ENCODE results near the gene XRRA1. TPM values are rescaled to one million over a fixed set of nuclear protein-coding genes. Genes with fewer than 3 reads are reported as not detected.
A peak's percentile ranks its signal among the peaks of the same experiment; 100 is the strongest.

XRRA1 gene
- total RNA-seq, 1 donor from 2014 or later = 11.4 TPM

GRCh38 chr11:74818283-74818946, 130.5 kb downstream of the XRRA1 start:
- intact Hi-C loops (cut with DNase I) = no loop called here

GRCh38 chr11:74816664-74817063, 132.2 kb downstream of the XRRA1 start:
- no peak overlapping the region for H3K4me3 ChIP-seq
- DNase-seq (ENCODE audit: low spot score in 2 of 2) = no peak
- TF ChIP-seq CTCF (IDR thresholded peaks at IDR 0.05) = no peak
- intact Hi-C loops (cut with DNase I) = no loop called here
- H3K36me3 ChIP-seq = no peaks in the 10 kb centered on the region
- H3K9me3 ChIP-seq = no peaks in the 10 kb centered on the region
- H3K4me1 ChIP-seq = peaks cover 0 to 6% of the 10 kb centered on the region in 2 donors
- no peak overlapping the region for H3K27ac ChIP-seq
- no peaks in the 10 kb centered on the region for H3K27me3 ChIP-seq

More at GRCh38 chr11:74818283-74818946, 130.5 kb downstream of the XRRA1 start:
- no peak overlapping the region for H3K4me3 ChIP-seq
- no peaks in the 10 kb centered on the region for H3K9me3 ChIP-seq
- H3K27me3 ChIP-seq = no peaks in the 10 kb centered on the region
- TF ChIP-seq CTCF (IDR thresholded peaks at IDR 0.05) = no peak
- H3K4me1 ChIP-seq = peaks cover 0 to 19% of the 10 kb centered on the region in 2 donors
- no peak for DNase-seq (ENCODE audit: low spot score in 2 of 2)
- peak overlapping the region; percentile 56 to 67 for H3K27ac ChIP-seq
- H3K36me3 ChIP-seq = no peaks in the 10 kb centered on the region

GRCh38 chr11:74815966-74816365, 132.9 kb downstream of the XRRA1 start:
- Histone ChIP-seq H3K27me3 (no peaks in the 10 kb centered on the region), H3K4me1 (peaks cover 0 to 6% of the 10 kb centered on the region in 2 donors), H3K36me3 (no peaks in the 10 kb centered on the region), H3K4me3 (no peak overlapping the region), H3K27ac (no peak overlapping the region), H3K9me3 (no peaks in the 10 kb centered on the region)
- no peak for DNase-seq (ENCODE audit: low spot score in 2 of 2)
- intact Hi-C loops (cut with DNase I) = no loop called here
- no peak for TF ChIP-seq CTCF (IDR thresholded peaks at IDR 0.05)

GRCh38 chr11:74809801-74810200, 139.1 kb downstream of the XRRA1 start:
- no peak for TF ChIP-seq CTCF (IDR thresholded peaks at IDR 0.05)
- H3K27ac ChIP-seq = no peak overlapping the region

GRCh38 chr11:74806267-74806666, 142.6 kb downstream of the XRRA1 start:
- Histone ChIP-seq H3K36me3 (no peaks in the 10 kb centered on the region), H3K4me3 (no peak overlapping the region), H3K9me3 (no peaks in the 10 kb centered on the region), H3K27ac (no peak overlapping the region), H3K4me1 (peaks cover 0 to 8% of the 10 kb centered on the region in 2 donors), H3K27me3 (no peaks in the 10 kb centered on the region)
- no peak for TF ChIP-seq CTCF (IDR thresholded peaks at IDR 0.05)
- DNase-seq (ENCODE audit: low spot score in 2 of 2) = no peak
- intact Hi-C loops (cut with DNase I) = no loop called here

More at GRCh38 chr11:74809801-74810200, 139.1 kb downstream of the XRRA1 start:
- intact Hi-C loops (cut with DNase I) = no loop called here
- Histone ChIP-seq H3K36me3 (no peaks in the 10 kb centered on the region), H3K27me3 (no peaks in the 10 kb centered on the region), H3K9me3 (no peaks in the 10 kb centered on the region), H3K4me1 (peaks cover 0 to 8% of the 10 kb centered on the region in 2 donors), H3K4me3 (no peak overlapping the region)
- no peak for DNase-seq (ENCODE audit: low spot score in 2 of 2)

Measured in ascending aorta (tissue), 2 donors.